Stimulated activated CD4-positive, alpha-beta T cell treated with anti-CD3 and anti-CD28 coated beads, Interleukin-4, amount 100 ng/mL, for 4 hours (primary cell): ENCODE measurements around the gene PBX3.
A peak's percentile ranks its signal among the peaks of the same experiment; 100 is the strongest.
"Not testable (repeated sequence)": the region's sequence is repeated elsewhere in the genome, so short reads cannot be mapped to it uniquely, and the experiment has no call there.

Experiments
- DNase-seq, 2 experiments: peaks; one replicate each; pipeline ENCODE4 v3.0.0-alpha.2; 2020

The PBX3 gene

DNA sequence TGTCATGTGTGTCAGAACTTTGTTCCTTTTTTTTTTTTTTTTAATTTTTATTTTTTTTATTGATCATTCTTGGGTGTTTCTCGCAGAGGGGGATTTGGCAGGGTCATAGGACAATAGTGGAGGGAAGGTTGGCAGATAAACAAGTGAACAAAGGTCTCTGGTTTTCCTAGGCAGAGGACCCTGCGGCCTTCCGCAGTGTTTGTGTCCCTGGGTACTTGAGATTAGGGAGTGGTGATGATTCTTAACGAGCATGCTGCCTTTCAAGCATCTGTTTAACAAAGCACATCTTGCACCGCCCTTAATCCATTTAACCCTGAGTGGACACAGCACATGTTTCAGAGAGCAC lies 32.0 kb downstream of the PBX3 start:
- DNase-seq = not testable (repeated sequence)

DNA sequence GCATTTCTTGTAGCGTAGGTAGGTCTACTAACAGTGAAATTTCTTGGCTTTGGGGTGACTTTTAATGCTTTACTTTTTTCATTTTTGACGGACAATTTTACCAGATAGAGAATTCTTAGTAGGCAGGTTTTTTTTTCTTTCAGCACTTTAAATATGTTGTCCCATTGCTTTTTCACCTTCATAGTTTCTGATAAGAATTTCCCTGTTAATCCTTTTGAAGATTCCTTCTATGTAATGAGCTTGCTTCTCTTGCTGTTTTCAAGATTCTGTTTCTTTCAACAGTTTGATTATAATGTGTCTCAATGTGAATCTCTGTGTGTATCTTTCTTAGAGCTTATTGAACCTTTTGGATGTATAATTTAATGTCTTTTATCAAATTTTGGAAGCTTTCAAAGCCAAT lies 35.5 kb downstream of the PBX3 start:
- no peak for DNase-seq

DNA sequence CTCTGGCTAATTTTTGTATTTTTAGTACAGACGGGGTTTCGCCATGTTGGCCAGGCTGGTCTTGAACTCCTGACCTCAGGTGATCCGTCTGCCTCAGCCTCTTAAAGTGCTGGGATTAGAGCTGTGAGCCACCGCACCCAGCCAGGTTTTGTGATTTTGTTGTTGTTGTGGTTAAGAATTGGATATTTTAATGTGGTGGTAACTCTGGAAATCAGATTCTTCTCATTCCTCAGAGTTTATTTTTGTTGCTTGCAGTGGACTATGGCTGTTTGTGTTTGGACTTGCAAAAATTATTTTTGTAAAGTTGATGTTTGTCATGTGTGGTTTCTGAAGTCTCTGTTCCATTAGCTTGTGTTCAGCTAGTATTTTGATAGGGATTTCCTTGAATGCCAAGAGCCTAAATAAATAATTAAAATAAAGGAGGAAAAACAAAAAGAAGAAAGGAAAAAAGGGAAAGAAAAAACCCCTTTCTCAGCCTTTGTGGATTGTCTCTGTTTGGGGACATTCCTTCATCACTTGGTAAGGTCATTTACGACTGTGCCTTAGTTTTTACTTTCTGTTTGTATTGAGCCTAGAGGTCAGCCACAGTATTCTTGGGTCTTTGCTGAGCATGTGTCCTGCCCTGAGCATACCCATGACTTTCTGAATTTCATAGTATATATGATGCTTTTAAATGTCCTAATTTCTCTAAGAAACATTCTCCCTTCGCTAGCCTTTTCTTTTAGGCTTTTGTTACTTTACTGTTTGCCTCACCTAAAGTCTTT lies 37.3 kb downstream of the PBX3 start:
- no peak for DNase-seq

DNA sequence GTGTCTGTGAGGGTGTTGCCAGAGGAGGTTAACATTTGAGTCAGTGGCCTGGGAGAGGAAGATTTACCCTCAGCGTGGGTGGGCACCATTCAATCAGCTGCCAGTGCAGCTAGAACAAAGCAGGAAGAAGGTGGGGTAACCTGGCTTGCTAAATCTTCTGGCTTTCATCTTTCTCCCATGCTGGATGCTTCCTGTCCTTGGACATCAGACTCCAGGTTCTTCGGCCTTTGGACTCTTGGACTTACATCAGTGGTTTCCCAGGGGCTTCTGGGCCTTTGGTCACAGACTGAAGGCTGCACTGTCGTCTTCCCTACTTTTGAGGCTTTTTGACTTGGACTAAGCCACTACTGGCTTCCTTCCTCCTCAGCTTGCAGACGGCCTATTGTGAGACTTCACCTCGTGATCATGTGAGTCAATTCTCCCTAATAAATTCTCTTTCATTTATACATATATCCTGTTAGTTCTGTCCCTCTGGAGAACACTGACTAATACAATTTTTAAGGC lies 38.1 kb downstream of the PBX3 start:
- DNase-seq = peak; percentile 14 to 37

DNA sequence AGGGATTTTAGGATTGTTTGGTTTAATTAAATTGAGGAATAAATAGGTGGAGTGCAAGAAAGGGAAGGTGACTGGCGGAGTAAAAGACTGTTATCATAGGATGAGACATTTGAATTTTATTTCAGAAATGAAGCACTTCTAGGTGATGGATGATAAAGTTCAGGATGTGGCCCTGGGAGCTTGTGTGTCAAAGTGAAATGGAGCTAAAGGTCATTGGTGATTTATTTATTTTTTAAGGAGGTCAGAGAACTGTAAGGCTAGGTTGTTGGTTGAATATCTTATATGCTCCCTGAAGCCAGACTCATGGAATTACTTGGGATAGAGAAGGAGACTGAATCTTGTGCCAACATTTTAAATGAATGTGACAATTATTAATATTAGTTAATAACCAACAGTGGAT lies 40.5 kb downstream of the PBX3 start:
- DNase-seq = no peak

DNA sequence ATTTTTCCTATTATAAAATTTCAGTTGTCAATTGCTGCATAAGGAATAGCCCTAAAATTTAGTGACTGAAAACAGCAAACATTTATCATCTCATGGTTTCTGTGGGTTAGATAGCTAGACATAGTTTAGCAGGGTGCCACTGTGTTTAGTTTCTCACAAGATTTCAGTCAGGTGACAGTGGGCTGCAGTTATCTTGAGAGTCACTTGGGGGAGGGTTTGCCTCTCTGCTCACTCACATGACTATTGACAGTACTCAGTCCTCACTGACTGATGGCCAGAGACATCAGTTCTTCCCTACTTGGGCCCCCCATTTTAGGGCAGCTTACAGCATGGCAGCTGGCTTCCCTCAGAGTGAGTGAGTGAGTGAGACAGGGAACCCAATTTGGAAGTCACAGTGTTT lies 42.0 kb downstream of the PBX3 start:
- DNase-seq = no peak

DNA sequence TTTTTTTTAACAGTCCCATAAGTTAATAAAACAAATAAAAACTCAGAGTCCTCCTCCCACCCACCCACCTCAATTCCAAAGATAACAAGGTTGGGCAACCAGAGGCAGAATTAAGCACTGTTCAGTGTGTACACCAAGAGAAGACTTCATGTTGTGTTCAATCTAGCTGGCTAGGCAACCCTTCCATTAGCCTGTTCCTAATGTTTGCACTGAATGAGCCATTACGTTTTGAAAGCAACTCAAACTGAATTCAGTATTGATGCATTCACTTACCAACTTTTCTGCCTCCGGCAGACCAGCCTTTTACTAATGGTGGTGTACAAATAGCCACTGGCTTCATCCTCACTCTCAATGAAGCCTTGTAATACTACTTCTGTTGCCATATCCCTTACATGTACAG lies 47.5 kb downstream of the PBX3 start:
- DNase-seq = no peak

DNA sequence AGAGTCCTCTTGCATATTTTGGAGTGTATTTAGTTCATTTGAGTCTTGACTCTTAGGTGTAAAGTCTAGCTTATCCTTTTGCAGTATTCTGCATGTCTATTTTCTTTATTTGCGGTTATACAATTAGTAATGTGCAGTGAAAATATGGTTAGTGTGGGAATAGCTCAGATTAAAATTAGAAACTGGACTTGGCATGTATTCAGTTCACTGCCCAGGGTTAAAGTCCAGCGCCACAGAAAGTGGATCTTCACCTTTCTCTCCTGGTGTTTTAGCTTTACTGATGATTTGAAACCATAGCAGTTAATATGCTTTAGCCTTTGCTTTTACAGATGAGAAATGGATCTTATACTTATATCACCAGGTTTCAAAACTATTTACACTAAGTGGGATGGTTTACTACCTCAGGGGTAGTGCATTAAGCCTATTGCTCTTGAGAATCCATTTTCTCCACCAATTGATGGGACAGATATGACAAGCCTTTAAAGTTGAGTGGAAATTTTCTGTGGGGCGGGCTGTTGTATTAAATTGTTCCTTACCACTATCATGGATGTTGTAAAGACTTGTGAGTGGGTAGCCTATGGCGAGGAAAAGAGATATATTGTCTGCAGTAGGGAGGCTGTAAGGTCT lies 48.9 kb downstream of the PBX3 start:
- DNase-seq = no peak

DNA sequence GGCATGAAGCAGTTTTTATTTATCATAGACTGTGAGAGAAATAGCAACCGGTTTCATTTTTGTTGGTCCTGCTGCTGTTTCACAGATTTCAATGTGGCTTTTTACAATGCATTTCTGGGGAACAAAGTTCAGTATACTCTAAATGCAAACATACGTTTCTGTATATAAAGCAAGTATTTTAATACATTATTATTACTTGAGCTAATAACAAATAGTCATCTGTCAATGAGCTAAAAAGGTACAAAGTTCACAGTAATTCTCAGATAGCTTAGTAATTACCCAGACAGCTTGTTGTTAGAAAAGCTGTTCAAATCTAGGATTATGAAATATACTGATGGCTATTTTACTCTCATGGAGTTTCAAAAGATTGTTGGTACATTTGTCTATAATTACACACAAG lies 50.8 kb downstream of the PBX3 start:
- DNase-seq = no peak

DNA sequence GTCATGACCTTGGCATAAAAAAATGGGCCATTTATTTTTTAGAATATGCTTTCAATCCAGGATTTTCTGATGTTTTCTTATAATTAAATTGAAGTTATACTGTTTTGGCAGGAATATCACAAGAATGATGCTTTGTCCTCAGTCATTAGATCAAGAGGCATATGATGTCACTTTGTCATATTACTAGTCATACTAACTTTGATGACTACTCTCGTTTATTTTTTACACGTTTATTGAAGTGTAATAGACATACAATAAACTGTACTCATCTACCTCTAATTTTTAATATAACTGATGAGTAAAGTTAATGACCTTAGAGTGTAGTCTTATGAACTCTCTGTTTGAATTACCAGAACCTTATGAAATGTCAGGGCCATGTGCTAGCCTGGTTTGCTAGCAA lies 56.4 kb downstream of the PBX3 start:
- DNase-seq = no peak

DNA sequence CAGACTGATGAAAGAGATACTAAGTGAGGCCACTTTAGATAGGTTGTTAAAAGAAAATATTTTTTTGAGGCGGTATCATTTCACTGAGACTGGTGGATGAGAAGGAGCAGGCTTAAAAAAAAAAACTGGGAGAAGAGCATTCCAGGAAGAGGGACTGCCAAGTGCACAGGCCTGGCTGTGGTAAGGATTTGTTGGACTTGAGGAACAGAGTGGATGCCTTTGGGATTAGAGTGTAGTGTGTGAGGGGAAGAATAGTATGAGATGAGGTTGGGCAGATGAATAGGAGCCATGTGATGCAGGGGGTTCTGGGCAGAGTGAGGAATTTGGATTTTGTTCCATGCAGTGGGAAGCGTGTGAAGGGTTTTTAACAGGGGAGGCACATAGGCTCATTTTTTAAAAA lies 57.9 kb downstream of the PBX3 start:
- no peak for DNase-seq

DNA sequence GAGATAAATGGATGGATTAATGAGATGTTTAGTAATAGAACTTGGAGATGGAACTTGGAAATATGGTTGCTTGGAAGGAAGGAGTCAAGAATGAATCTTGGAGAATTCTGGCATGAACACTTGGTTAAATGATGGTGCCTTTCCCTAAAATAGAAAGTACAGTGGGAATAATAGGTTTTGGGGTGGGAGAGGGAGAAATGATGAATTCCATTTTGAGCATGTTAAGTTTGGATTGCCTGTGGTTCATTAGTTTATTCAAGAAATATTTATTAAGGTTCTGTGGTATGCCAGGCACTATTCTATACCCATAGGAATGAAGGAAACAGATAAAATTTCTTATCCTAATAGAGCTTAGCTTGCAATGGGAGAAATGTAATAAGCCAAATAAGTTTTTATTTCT lies 58.4 kb downstream of the PBX3 start:
- no peak for DNase-seq

DNA sequence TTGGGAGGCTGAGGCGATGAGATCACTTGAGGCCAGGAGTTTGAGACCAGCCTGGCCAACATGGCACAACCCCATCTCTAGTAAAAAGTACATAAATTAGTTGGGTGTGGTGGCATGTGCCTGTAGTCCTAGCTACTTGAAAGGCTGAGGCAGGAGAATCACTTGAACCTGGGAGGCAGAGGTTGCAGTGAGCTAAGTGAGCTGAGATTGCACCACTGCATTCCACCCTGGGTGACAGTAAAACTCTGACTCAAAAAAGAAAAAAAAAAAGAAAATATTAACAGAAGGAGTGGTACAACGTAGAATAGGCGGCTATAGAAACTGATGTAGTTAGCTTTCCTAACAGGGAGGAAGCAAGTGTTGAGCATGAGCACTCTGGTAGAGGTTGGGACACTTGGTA lies 59.9 kb downstream of the PBX3 start:
- DNase-seq = no peak

DNA sequence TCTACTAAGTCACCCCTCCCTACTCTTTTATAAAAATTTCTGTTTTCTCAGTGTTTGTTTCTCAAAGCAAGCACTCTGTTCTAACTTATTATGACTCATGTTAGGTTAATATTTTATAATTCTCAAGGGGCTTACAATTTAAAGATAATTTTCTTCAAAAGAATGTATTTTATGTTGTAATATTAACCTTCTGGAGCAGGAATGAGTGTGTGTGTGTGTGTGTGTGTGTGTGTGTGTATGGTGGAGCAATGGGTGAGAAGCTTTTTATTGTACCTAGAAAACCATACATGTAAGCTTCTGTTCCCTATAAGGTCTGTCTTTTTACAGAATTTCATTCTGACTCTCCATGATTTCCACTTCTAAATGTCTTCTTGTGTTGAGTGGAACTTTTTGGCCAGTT lies 63.0 kb downstream of the PBX3 start:
- no peak for DNase-seq

DNA sequence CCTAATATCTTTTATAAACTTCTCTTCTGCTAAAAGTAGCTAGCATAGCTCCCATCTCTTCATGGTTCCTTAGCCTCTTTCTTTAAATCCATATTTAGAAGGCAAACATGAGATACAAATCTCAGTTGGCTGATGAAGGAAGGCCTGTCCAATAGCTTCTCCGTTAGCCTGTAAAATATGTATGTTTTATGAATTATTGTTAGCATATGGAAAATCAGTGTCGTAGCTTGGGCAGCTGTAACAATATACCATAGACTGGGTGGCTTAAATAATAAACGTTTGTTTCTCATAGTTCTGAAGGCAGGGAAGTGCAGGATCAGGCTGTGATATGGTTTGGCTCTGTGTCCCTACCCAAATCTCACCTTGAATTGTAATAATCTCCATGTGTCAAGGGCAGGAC lies 63.8 kb downstream of the PBX3 start:
- no peak for DNase-seq

DNA sequence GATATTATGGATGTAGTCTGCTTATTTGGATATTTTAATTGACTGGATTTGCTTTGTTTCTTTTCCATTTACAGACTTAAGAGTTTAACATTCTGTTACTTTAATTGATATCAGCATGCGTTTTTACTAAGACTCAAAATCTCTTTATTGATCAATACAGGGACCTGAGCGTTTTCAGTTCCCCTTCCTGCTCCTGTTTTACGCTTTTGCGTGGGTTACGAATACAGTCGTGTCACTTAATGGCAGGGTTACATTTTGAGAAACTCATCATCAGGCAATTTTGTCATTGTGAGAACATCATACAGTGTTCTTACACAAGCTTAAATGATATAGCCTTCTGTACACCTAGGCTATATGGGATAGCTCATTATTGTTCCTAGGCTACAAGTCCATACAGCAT lies 65.2 kb downstream of the PBX3 start:
- no peak for DNase-seq

DNA sequence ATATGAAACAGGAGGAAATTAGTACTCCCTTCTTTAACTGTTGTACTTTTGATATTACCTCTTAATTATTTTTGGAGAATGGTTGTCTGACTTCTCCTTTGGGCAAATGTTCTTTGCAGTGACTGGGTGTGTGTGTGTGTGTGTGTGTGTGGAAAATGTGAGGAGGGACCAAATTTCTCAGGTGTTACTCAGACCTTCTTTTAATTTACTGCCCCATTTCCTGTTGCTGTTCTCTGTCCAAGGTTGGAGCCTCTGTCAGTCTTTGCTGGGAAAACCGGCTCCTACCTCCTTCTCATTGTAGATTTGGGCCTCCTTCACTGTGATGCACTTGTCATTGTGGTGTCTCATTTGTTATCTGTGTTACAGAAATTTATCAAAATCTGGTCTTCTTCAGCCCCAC lies 68.4 kb downstream of the PBX3 start:
- DNase-seq = no peak

DNA sequence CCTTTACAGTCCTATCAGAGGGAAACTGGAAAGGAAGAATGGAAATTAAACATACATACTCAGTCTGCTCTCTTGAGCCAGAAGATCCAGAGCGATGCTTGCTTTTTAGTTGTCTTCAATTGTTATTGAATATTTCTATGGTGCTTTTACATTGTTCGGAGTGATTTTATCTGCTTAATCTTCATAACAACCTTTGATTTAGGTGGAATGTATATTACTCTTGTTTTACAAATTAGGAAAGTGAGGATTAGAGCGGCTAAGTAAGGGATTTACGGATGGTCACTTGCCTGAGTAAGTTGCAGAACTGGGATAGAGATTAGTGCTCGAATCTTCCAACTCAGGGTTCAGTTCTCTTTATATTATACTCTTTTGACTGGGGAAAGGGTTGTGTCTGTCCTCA lies 69.1 kb downstream of the PBX3 start:
- no peak for DNase-seq

DNA sequence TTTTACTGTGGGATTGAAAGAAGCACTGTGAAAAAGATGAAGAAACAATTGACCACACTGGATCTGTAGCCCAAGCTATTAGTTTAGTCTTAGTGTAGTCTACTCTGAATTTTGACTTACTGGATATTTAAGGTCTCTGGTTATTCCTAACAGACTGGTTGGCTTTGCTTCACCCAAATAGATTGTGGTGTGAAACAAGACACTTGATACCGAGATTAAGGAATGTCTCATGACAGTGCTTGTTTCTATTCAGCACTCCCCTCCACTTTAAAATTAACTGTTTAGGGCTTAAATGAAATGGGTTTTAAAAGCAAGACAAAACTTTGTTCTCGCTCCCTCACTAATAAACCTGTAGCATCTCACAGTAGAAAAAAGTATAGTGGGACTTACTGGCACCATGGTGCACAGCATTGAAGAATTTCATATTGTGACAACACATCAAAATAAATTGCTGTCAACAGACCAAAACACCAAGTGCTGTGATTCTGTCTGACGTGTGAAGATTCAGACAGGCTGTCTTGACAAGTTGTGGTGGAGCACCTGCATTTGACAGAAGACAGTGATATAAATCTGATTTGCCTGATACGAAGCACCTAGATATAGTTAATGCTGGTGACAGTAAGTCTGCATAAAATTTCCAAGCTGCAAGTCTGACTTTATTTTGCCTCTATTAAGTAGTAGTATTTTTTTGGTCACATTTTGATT lies 73.1 kb downstream of the PBX3 start:
- DNase-seq = no peak

DNA sequence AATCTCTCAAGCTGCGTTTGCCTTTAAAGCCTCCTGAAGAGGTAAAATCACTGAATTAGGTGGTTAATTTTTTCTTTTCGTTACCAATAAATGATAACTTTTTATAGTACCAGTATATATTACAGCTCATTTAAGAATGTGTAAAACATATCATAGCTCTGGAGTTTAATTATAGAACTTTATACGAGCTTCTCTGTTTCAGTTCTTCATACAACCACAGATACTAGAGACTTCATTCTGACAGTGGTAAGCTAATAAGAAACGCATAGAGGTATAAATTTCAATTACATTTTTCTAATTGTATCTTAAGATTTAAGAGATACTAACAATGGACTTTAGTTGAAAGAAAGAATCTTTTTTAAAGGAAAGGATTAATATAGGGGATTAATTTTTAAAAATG lies 73.9 kb downstream of the PBX3 start:
- no peak for DNase-seq

DNA sequence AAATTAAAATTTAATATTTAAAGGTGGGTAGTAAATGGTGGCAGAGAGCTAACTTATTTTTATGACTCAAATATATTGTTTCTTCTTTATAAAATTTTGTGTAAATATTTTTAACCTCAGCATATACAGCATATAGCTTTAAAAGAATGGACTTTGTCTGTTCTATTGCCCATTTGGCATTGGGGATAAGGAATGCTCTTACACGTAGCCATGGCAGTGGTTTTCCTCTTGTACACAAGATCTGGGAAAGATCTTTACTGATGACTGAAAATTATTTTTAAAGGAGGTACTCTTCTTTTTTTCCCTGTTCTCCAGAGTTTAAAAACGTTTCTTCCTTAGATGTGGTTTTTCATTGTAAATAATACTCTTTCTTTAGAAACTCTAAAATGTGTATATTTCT lies 75.0 kb downstream of the PBX3 start:
- no peak for DNase-seq

DNA sequence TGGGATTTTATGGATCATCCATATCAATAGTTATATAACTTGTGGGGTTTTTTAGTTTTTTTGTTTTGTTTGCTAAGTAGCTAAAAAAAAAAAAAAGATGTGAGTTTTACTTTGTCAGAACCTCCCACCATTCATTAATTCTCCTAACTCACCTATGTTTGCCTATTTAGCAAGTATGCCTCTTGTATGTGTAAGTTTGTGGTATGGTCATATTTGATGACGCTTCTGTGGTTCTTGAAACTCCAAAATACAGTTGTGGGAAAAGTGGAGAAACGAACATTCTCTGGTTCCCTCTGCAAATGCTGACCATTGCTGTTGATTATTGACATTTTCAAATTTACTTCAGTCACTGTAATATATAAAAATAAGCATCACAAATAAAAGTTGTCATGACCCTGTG lies 75.7 kb downstream of the PBX3 start:
- no peak for DNase-seq

DNA sequence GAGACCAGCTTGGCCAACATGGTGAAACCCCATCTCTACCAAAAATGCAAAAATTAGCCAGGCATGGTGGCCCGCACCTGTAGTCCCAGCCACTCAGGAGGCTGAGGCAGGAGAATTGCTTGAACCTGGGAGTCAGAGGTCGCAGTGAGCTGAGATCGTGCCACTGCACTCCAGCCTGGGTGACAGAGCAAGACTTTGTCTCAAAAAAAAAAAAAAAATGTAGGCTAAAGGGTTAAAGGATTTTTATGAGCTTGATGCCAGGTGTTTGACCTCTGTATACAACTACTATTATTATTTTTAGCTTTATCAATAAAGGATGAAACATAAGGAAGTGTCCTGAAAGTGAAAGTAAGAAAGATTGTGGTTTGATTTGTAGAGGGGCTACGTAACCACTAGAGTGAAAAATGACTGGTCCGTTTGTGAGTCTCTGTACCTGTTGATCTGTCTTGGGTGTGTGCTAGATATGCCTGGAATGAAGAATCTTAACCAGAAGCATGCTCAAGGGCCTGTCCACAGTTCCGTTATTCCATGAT lies 76.8 kb downstream of the PBX3 start:
- DNase-seq = not testable (repeated sequence)

DNA sequence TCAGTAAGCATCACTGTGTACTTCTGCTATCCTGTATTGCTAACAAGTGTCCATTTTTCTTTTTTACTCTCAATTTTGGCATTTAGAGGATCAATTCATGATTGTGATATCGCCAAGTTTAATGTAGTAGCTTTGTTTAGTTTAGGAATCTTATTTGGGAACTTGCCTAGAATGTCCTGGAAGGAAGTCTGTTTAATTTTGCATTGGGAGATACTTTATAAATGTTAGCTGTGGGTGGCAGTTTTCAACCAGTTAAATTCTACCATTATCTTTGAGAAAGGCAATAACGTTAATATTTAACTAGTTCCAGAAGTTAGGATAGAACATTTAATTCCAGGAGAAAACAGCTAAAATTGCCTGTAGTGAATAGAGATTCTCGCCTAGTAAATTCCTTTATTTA lies 78.6 kb downstream of the PBX3 start:
- DNase-seq = no peak
